ENCODE measurements around the gene RPS26.

GRCh38 chr12:56007564-56008559 is 33.9 kb upstream of the RPS26 start:
- TF ChIP-seq CTCF (IDR thresholded peaks at IDR 0.05) (no peak), POLR2A (IDR thresholded peaks at IDR 0.05) (no peak)

Data from esophagus squamous epithelium (tissue), 4 donors.